Loucy (cell line): Measurements from ENCODE around the gene LRRC27.

Experiments used
- H2AFZ ChIP-seq: fragments of 200-600 bp; sonication (generic); 2 replicates; pipeline ENCODE4 v1.6.0; 2016; ENCODE audit warnings: antibody characterized with exemption, mild to moderate bottlenecking, low read length, moderate library complexity
- H3F3A ChIP-seq: fragments of 200-600 bp; 2 replicates; pipeline ENCODE4 v1.6.0; 2016; ENCODE audit warnings: antibody characterized with exemption, low read depth, mild to moderate bottlenecking
- H3K27me3 ChIP-seq: fragments of 200-600 bp; sonication (generic); 2 replicates; pipeline ENCODE4 v1.6.1; 2014; ENCODE audit warnings: low read length, mild to moderate bottlenecking; ENCODE audit not compliant: insufficient read depth, poor library complexity, severe bottlenecking
- H3K36me3 ChIP-seq: fragments of 200-600 bp; sonication (generic); 2 replicates; pipeline ENCODE4 v1.6.1; 2016; ENCODE audit warnings: low read length; ENCODE audit not compliant: insufficient read depth
- H3K4me1 ChIP-seq: fragments of 200-600 bp; sonication (generic); 2 replicates; pipeline ENCODE4 v1.5.1; 2014; ENCODE audit warnings: low read length, mild to moderate bottlenecking; ENCODE audit not compliant: insufficient read depth, poor library complexity, severe bottlenecking
- H3K4me2 ChIP-seq: fragments of 200-600 bp; sonication (generic); 2 replicates; pipeline ENCODE4 v1.6.0; 2014; ENCODE audit warnings: antibody characterized with exemption, low read length, low read depth, mild to moderate bottlenecking; ENCODE audit not compliant: poor library complexity, severe bottlenecking
- H3K4me3 ChIP-seq: fragments of 200-600 bp; sonication (generic); 2 replicates; pipeline ENCODE4 v1.5.1; 2014; ENCODE audit warnings: low read length, mild to moderate bottlenecking, mixed read lengths; ENCODE audit not compliant: poor library complexity, severe bottlenecking
- H3K79me2 ChIP-seq: fragments of 200-600 bp; sonication (generic); 2 replicates; pipeline ENCODE4 v1.6.1; 2014; ENCODE audit warnings: low read length; ENCODE audit not compliant: insufficient read depth
- H3K9ac ChIP-seq: fragments of 200-600 bp; sonication (generic); 2 replicates; pipeline ENCODE4 v1.6.0; 2014; ENCODE audit warnings: mild to moderate bottlenecking, low read depth, low read length, moderate library complexity; ENCODE audit not compliant: poor library complexity, severe bottlenecking
- H3K9me2 ChIP-seq: fragments of 200-600 bp; sonication (generic); replicated peaks from 2 replicates; pipeline ENCODE4 v1.6.1; 2016; ENCODE audit warnings: low read depth, low read length, mixed read lengths
- H3K9me3 ChIP-seq: fragments of 200-600 bp; sonication (generic); 2 replicates; pipeline ENCODE4 v1.6.1; 2014; ENCODE audit warnings: mild to moderate bottlenecking, antibody characterized with exemption, low read length, low read depth; ENCODE audit not compliant: insufficient read depth
- H4K20me1 ChIP-seq: fragments of 200-600 bp; sonication (generic); 2 replicates; pipeline ENCODE4 v1.6.0; 2014; ENCODE audit warnings: antibody characterized with exemption, low read length, mild to moderate bottlenecking; ENCODE audit not compliant: insufficient read depth, poor library complexity, severe bottlenecking
- EZH2phosphoT487 ChIP-seq: fragments of 200-600 bp; IDR thresholded peaks from 2 replicates; pipeline ENCODE4 v1.6.1; 2018; ENCODE audit warnings: antibody characterized with exemption, mild to moderate bottlenecking, moderate library complexity, borderline replicate concordance
- TF ChIP-seq, protein P1 (sequence below): fragments of 200-600 bp; sonication (generic); conservative IDR thresholded peaks from 2 replicates; pipeline ENCODE4 v1.5.1; 2014; ENCODE audit warnings: mild to moderate bottlenecking, antibody characterized with exemption, low read length

LRRC27 gene

GRCh38 chr10:132363376-132363775 is 31.4 kb downstream of the LRRC27 start:
- Histone ChIP-seq H3K4me1 (no peaks in the 10 kb centered on the region), H3F3A (no peaks in the 10 kb centered on the region), H3K9ac (no peak overlapping the region), H3K4me2 (no peak overlapping the region), H4K20me1 (no peaks in the 10 kb centered on the region), H3K36me3 (no peaks in the 10 kb centered on the region), H3K9me2 (no peaks in the 10 kb centered on the region), H3K27me3 (no peaks in the 10 kb centered on the region), H3K9me3 (no peaks in the 10 kb centered on the region), H3K79me2 (no peaks in the 10 kb centered on the region), H3K4me3 (no peak overlapping the region), H2AFZ (no peak overlapping the region)
- TF ChIP-seq EZH2phosphoT487 = no peak
- TF ChIP-seq, protein P1, sequence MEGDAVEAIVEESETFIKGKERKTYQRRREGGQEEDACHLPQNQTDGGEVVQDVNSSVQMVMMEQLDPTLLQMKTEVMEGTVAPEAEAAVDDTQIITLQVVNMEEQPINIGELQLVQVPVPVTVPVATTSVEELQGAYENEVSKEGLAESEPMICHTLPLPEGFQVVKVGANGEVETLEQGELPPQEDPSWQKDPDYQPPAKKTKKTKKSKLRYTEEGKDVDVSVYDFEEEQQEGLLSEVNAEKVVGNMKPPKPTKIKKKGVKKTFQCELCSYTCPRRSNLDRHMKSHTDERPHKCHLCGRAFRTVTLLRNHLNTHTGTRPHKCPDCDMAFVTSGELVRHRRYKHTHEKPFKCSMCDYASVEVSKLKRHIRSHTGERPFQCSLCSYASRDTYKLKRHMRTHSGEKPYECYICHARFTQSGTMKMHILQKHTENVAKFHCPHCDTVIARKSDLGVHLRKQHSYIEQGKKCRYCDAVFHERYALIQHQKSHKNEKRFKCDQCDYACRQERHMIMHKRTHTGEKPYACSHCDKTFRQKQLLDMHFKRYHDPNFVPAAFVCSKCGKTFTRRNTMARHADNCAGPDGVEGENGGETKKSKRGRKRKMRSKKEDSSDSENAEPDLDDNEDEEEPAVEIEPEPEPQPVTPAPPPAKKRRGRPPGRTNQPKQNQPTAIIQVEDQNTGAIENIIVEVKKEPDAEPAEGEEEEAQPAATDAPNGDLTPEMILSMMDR = no peak

DNA sequence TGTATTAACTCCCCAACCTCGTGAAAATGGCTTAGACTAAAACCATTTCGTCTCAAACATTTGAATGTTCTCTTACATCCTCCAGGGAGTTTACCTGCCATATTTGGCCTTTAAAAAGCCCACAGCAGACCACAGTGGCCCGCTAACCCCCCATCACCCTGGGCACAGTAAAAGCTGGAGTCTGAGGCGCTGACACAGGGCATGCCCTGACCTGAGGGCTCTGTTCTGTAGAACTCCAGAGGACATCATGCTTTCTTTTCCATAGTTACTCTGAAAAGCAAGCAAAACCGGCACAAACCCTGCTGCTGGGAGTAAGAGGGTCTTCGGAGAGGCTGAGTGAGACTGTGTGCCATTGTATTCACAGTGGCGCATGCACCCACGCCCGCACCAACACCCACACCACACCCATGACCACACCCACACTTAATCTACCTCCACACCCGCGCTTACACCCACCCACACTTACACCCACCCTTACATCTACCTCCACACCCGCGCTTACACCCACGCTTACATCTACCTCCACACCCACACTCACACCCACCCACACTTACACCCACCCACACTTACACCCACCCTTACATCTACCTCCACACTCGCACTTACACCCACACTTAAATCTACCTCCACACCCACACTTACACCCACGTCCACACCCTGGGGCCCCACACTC is 32.1 kb downstream of the LRRC27 start:
- no peak overlapping the region for H2AFZ ChIP-seq
- H4K20me1 ChIP-seq = no peaks in the 10 kb centered on the region
- no peak overlapping the region for H3K9ac ChIP-seq
- no peak overlapping the region for H3K4me2 ChIP-seq
- H3K79me2 ChIP-seq = no peaks in the 10 kb centered on the region
- no peaks in the 10 kb centered on the region for H3F3A ChIP-seq
- no peaks in the 10 kb centered on the region for H3K9me3 ChIP-seq
- H3K9me2 ChIP-seq = no peaks in the 10 kb centered on the region
- H3K4me3 ChIP-seq = no peak overlapping the region
- TF ChIP-seq, protein P1 = no peak
- no peak for TF ChIP-seq EZH2phosphoT487
- H3K36me3 ChIP-seq = no peaks in the 10 kb centered on the region
- no peaks in the 10 kb centered on the region for H3K27me3 ChIP-seq
- H3K4me1 ChIP-seq = no peaks in the 10 kb centered on the region

GRCh38 chr10:132364594-132364970 is 32.6 kb downstream of the LRRC27 start:
- H3K9me3 ChIP-seq = no peaks in the 10 kb centered on the region
- TF ChIP-seq EZH2phosphoT487 = no peak
- TF ChIP-seq, protein P1 = no peak
- no peaks in the 10 kb centered on the region for H4K20me1 ChIP-seq
- H3K4me1 ChIP-seq = no peaks in the 10 kb centered on the region
- no peak overlapping the region for H2AFZ ChIP-seq
- no peaks in the 10 kb centered on the region for H3K9me2 ChIP-seq
- H3K36me3 ChIP-seq = no peaks in the 10 kb centered on the region
- H3K4me3 ChIP-seq = no peak overlapping the region
- H3K9ac ChIP-seq = no peak overlapping the region
- H3K79me2 ChIP-seq = no peaks in the 10 kb centered on the region
- H3F3A ChIP-seq = no peaks in the 10 kb centered on the region
- H3K27me3 ChIP-seq = no peaks in the 10 kb centered on the region
- no peak overlapping the region for H3K4me2 ChIP-seq
